ENCODE results near the gene USP6NL.

DNA sequence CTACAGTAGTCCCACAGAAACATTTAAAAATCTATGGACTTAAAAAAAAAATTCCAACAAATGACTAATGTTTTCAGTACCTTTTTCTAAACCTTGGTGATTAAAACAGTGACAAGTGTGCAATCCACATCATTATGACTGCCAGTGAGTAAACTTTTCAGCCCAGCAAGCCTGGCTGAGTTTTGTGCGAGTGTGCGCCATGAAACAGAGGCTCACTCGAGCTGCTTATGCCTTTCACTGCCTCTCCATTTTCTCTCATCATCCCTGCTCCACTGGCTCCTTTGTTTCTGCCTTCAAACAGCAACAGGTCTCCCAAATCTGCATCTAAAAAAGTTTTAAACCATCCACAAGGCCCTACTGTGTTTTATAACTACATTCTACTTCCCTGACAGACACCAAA is 105.8 kb downstream of the USP6NL start:
- TF ChIP-seq, protein P1, sequence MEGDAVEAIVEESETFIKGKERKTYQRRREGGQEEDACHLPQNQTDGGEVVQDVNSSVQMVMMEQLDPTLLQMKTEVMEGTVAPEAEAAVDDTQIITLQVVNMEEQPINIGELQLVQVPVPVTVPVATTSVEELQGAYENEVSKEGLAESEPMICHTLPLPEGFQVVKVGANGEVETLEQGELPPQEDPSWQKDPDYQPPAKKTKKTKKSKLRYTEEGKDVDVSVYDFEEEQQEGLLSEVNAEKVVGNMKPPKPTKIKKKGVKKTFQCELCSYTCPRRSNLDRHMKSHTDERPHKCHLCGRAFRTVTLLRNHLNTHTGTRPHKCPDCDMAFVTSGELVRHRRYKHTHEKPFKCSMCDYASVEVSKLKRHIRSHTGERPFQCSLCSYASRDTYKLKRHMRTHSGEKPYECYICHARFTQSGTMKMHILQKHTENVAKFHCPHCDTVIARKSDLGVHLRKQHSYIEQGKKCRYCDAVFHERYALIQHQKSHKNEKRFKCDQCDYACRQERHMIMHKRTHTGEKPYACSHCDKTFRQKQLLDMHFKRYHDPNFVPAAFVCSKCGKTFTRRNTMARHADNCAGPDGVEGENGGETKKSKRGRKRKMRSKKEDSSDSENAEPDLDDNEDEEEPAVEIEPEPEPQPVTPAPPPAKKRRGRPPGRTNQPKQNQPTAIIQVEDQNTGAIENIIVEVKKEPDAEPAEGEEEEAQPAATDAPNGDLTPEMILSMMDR (conservative IDR thresholded peaks at IDR 0.05): no peak
- TF ChIP-seq EZH2 (IDR thresholded peaks at IDR 0.05; ENCODE audit: low read depth): no peak
